HG03108 (cell line): ENCODE results near the gene GNPAT.

Experiments
- ATAC-seq: cut with Tn5 transposase; IDR thresholded peaks from one replicate; pipeline ENCODE4 v1.9.1; 2021; ENCODE audit warnings: moderate library complexity; ENCODE audit not compliant: unreplicated experiment

Gene GNPAT

GRCh38 chr1:231313661-231314060 is 72.6 kb downstream of the GNPAT start:
- no peak for ATAC-seq

GRCh38 chr1:231315887-231316286 is 74.9 kb downstream of the GNPAT start:
- ATAC-seq: no peak

GRCh38 chr1:231317306-231318014 is 76.4 kb downstream of the GNPAT start:
- no peak for ATAC-seq

GRCh38 chr1:231318015-231318355 is 77.0 kb downstream of the GNPAT start:
- ATAC-seq: no peak

GRCh38 chr1:231318568-231318967 is 77.6 kb downstream of the GNPAT start:
- no peak for ATAC-seq

- no peak for ATAC-seq
Observed at GRCh38 chr1:231319080-231319479, 78.1 kb downstream of the GNPAT start.

GRCh38 chr1:231322880-231323530 is 82.0 kb downstream of the GNPAT start:
- ATAC-seq: no peak

GRCh38 chr1:231324660-231325059 is 83.6 kb downstream of the GNPAT start:
- no peak for ATAC-seq

- no peak for ATAC-seq
Observed at GRCh38 chr1:231326248-231326647, 85.2 kb downstream of the GNPAT start.
